Measurements from ENCODE around the gene ADORA1. TPM values are rescaled to one million over a fixed set of nuclear protein-coding genes. Genes with fewer than 3 reads are reported as not detected.

The ADORA1 gene
- total and polyA plus RNA-seq, 10 of the 15 experiments (the other 5 are each of a cell fraction or from before 2014, with no cell fraction given): not detected

DNA sequence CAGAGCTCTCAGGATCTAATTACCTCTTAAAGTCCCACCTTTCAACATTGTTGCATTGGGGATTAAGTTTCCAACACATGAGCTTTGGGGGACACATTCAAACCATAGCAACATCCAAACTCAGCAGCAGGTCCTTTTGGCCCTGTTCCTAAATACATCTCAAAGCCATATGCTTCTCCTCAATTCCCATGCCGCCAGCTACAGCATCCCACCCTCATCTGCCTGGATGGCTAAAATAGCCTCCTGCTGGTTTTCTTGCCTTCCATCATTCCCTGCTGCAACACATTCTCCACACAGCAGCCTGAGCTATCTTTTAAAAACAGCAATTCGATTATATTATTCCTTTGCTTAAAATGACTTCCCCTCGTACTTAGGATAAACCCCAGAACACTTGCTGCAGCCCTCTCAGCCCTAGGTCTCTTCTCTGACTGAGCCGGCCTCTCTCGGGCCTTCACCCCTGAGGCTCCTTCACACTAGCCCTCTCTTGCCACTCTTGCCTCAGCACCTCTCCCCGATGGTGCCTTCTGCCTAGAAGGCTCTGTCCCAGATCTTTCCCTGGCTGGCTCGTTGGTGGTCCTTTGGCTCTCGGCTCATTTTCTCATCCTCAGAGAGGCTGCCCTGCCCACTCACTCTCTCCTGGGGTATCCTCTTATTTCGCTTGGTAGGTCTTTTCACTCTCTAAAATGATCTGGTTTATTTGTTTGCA, 31.6 kb downstream of the ADORA1 start:
- Histone ChIP-seq H2AFZ (ENCODE audit: control insufficient read depth, low read depth, low read length) (no peak overlapping the region), H3K4me2 (ENCODE audit: control insufficient read depth, insufficient read depth) (no peak overlapping the region), H3K79me2 (ENCODE audit: control insufficient read depth, insufficient read depth, low read length) (no peaks in the 10 kb centered on the region), H3K27ac (ENCODE audit: control insufficient read depth, insufficient read depth) (no peak overlapping the region), H4K20me1 (ENCODE audit: control insufficient read depth, insufficient read depth) (no peaks in the 10 kb centered on the region), H3K4me3 (no peak overlapping the region), H3K36me3 (ENCODE audit: control insufficient read depth in 2 of 2, insufficient read depth in 2 of 2, low read length in 1 of 2) (no peaks in the 10 kb centered on the region), H3K9me3 (replicated peaks; ENCODE audit: control insufficient read depth, insufficient read depth, low read length) (no peaks in the 10 kb centered on the region), H3K9ac (ENCODE audit: control insufficient read depth, insufficient read depth, low read length) (no peak overlapping the region), H3K4me1 (ENCODE audit: control insufficient read depth, insufficient read depth, low read length) (no peaks in the 10 kb centered on the region), H3K27me3 (replicated peaks in 1 of 2; ENCODE audit: control insufficient read depth in 2 of 2, insufficient read depth in 2 of 2, low read length in 1 of 2) (peaks cover 0 to 8% of the 10 kb centered on the region in 2 experiments; a peak in 3 of 4 replicates)
- BruUV-seq (replicated peaks): no TSS peak
- POLR2A ChIA-PET: no interaction called here
- SMC1A ChIA-PET (ENCODE audit: uncharacterized antibody, unreplicated experiment): no interaction called here
- DNase-seq (ENCODE audit: low read depth, low spot score): no peak
- CTCF ChIA-PET: interaction anchor here (1.1 to 1.2 kb wide), 2 partner anchors 108 to 119 kb away, joined by 3 read pairs; no protein-coding TSS in a partner anchor
- RAD21 ChIA-PET (ENCODE audit: unreplicated experiment): no interaction called here
- WGBS (ENCODE audit: insufficient coverage, insufficient replicate concordance, low lambda C conversion rate, missing lambda C conversion rate): 17% methylated on average over 9 of the region's 9 CpGs
- intact Hi-C loops (cut with micrococcal nuclease; ENCODE audit: unreplicated experiment): no loop called here
- no peak for ATAC-seq
- in situ Hi-C loops (cut with MboI): no loop called here
- no peak for FAIRE-seq
- TF ChIP-seq FOS (IDR thresholded peaks at IDR 0.05; ENCODE audit: borderline replicate concordance, extremely low read depth, insufficient read length) (no peak), ZNF274 (IDR thresholded peaks at IDR 0.05; ENCODE audit: insufficient read depth, insufficient read length) (no peak), GATAD2B (conservative IDR thresholded peaks at IDR 0.05; ENCODE audit: low read depth) (no peak), BRCA1 (IDR thresholded peaks at IDR 0.05; ENCODE audit: low read depth, low read length) (no peak), NFYB (IDR thresholded peaks at IDR 0.05; ENCODE audit: insufficient read depth, low read depth, low read length) (no peak), TCF7 (IDR thresholded peaks at IDR 0.05; ENCODE audit: borderline replicate concordance) (no peak), MEF2A (IDR thresholded peaks at IDR 0.05; ENCODE audit: insufficient read depth, low read depth, low read length) (no peak), STAT1 (conservative IDR thresholded peaks at IDR 0.05) (no peak), SMARCA5 (IDR thresholded peaks at IDR 0.05) (no peak), RBBP5 (conservative IDR thresholded peaks at IDR 0.05) (no peak), MYC (IDR thresholded peaks at IDR 0.05; ENCODE audit: insufficient read depth, insufficient read length, insufficient replicate concordance, low read length, severe bottlenecking) (no peak), BCL3 (IDR thresholded peaks at IDR 0.05; ENCODE audit: borderline replicate concordance, insufficient read depth, low read depth, low read length, poor library complexity, severe bottlenecking) (no peak), EED (IDR thresholded peaks at IDR 0.05; ENCODE audit: low read depth) (no peak)
- TF ChIP-seq, protein P1, sequence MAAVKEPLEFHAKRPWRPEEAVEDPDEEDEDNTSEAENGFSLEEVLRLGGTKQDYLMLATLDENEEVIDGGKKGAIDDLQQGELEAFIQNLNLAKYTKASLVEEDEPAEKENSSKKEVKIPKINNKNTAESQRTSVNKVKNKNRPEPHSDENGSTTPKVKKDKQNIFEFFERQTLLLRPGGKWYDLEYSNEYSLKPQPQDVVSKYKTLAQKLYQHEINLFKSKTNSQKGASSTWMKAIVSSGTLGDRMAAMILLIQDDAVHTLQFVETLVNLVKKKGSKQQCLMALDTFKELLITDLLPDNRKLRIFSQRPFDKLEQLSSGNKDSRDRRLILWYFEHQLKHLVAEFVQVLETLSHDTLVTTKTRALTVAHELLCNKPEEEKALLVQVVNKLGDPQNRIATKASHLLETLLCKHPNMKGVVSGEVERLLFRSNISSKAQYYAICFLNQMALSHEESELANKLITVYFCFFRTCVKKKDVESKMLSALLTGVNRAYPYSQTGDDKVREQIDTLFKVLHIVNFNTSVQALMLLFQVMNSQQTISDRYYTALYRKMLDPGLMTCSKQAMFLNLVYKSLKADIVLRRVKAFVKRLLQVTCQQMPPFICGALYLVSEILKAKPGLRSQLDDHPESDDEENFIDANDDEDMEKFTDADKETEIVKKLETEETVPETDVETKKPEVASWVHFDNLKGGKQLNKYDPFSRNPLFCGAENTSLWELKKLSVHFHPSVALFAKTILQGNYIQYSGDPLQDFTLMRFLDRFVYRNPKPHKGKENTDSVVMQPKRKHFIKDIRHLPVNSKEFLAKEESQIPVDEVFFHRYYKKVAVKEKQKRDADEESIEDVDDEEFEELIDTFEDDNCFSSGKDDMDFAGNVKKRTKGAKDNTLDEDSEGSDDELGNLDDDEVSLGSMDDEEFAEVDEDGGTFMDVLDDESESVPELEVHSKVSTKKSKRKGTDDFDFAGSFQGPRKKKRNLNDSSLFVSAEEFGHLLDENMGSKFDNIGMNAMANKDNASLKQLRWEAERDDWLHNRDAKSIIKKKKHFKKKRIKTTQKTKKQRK (IDR thresholded peaks at IDR 0.05; ENCODE audit: low read depth, low read length): no peak

Data from GM12878 (cell line).